Activated CD8-positive, alpha-beta T cell treated with anti-CD3 and anti-CD28 coated beads for 36 hours (primary cell): ENCODE data around the gene PDE1C. TPM values are rescaled to one million over a fixed set of nuclear protein-coding genes. Genes with fewer than 3 reads are reported as not detected.

ENCODE experiments used
- ATAC-seq: fragments of 200-7000 bp; cut with Tn5 transposase; one replicate; pipeline ENCODE4 v1.10.0; 2021; ENCODE audit warnings: mild to moderate bottlenecking, moderate library complexity
- CTCF ChIA-PET: fragments of 350-600 bp; sonication (Branson Sonifier 250); formaldehyde crosslinking; loops from one replicate; lab custom pipeline; 2021; ENCODE audit warnings: antibody characterized with exemption; lab: Charles Lee
- POLR2A ChIA-PET: fragments of 350-600 bp; sonication (Branson Sonifier 250); formaldehyde crosslinking; loops from one replicate; lab custom pipeline; 2021; ENCODE audit warnings: antibody characterized with exemption; lab: Charles Lee
- DNase-seq: peaks from one replicate; pipeline ENCODE4 v3.0.0-alpha.2; 2020
- H3K27ac Mint-ChIP-seq: one replicate; pipeline ENCODE4 v1.8.0; 2021; ENCODE audit warnings: mild to moderate bottlenecking, mixed read lengths
- H3K27me3 Mint-ChIP-seq: one replicate; pipeline ENCODE4 v1.8.0; 2021; ENCODE audit warnings: mixed read lengths
- H3K36me3 Mint-ChIP-seq: one replicate; pipeline ENCODE4 v1.8.0; 2021; ENCODE audit warnings: low read depth, mixed read lengths
- H3K4me1 Mint-ChIP-seq: one replicate; pipeline ENCODE4 v1.8.0; 2021; ENCODE audit warnings: low read depth, mixed read lengths
- H3K4me3 Mint-ChIP-seq: one replicate; pipeline ENCODE4 v1.8.0; 2021; ENCODE audit warnings: mild to moderate bottlenecking, moderate library complexity, mixed read lengths
- H3K9me3 Mint-ChIP-seq: one replicate; pipeline ENCODE4 v1.8.0; 2021; ENCODE audit warnings: mixed read lengths
- CTCF ChIP-seq: fragments of 200-600 bp; IDR thresholded peaks from one replicate; pipeline ENCODE4 v1.8.0; 2022; ENCODE audit warnings: antibody characterized with exemption, mild to moderate bottlenecking
- intact Hi-C: fragments of 100-400 bp; cut with micrococcal nuclease; formaldehyde crosslinking; loops from one replicate; pipeline ENCODE4 v1.10.0; 2022
- total RNA-seq, 2 experiments: library from RNA; stranded (reverse); gene quantifications; one replicate each; pipeline ENCODE4 v1.2.3, GENCODE V29; 2021

The PDE1C gene
- total RNA-seq, 2 experiments from 2014 or later: not detected

- peak; percentile 48 for TF ChIP-seq CTCF
- ATAC-seq (no peak), DNase-seq (peak; percentile 34)
- Mint-ChIP-seq H3K36me3 (no peaks in the 10 kb centered on the region), H3K4me1 (no peaks in the 10 kb centered on the region), H3K9me3 (no peaks in the 10 kb centered on the region), H3K27me3 (no peaks in the 10 kb centered on the region), H3K4me3 (no peak overlapping the region), H3K27ac (no peak overlapping the region)
- ChIA-PET POLR2A (no interaction called here), CTCF (no interaction called here)
- intact Hi-C loops: no loop called here
Measured at GRCh38 chr7:32062150-32062549, 8.1 kb downstream of the PDE1C start.

- TF ChIP-seq CTCF: no peak
- H3K9me3 Mint-ChIP-seq: no peaks in the 10 kb centered on the region
- H3K4me3 Mint-ChIP-seq: no peak overlapping the region
- no peaks in the 10 kb centered on the region for H3K27me3 Mint-ChIP-seq
- intact Hi-C loops: no loop called here
- ChIA-PET POLR2A (no interaction called here), CTCF (no interaction called here)
- no peaks in the 10 kb centered on the region for H3K36me3 Mint-ChIP-seq
- DNase-seq (no peak), ATAC-seq (no peak)
- no peak overlapping the region for H3K27ac Mint-ChIP-seq
- H3K4me1 Mint-ChIP-seq: no peaks in the 10 kb centered on the region
Measured at GRCh38 chr7:32061346-32061745, 8.9 kb downstream of the PDE1C start.

- Mint-ChIP-seq H3K27me3 (peaks cover 1% of the 10 kb centered on the region), H3K9me3 (peaks cover 2% of the 10 kb centered on the region), H3K4me3 (no peak overlapping the region), H3K4me1 (no peaks in the 10 kb centered on the region), H3K36me3 (no peaks in the 10 kb centered on the region), H3K27ac (no peak overlapping the region)
- intact Hi-C loops: no loop called here
- TF ChIP-seq CTCF: no peak
- POLR2A ChIA-PET: no interaction called here
- DNase-seq: no peak
- ATAC-seq: no peak
- CTCF ChIA-PET: interaction anchor here (1.0 kb wide), 1 partner anchor 316 kb away, joined by 3 read pairs; no protein-coding TSS in a partner anchor
Measured at GRCh38 chr7:32059289-32060011, 10.8 kb downstream of the PDE1C start.

GRCh38 chr7:32058002-32058401 lies 12.2 kb downstream of the PDE1C start:
- no peaks in the 10 kb centered on the region for H3K36me3 Mint-ChIP-seq
- H3K4me3 Mint-ChIP-seq: no peak overlapping the region
- ChIA-PET CTCF (interaction anchor here (0.8 to 1.0 kb wide), 2 partner anchors 314 kb away, joined by 3 read pairs; no protein-coding TSS in a partner anchor), POLR2A (no interaction called here)
- ATAC-seq (no peak), DNase-seq (no peak)
- TF ChIP-seq CTCF: no peak
- H3K9me3 Mint-ChIP-seq: peaks cover 2% of the 10 kb centered on the region
- H3K4me1 Mint-ChIP-seq: no peaks in the 10 kb centered on the region
- no peak overlapping the region for H3K27ac Mint-ChIP-seq
- intact Hi-C loops: no loop called here
- peaks cover 1% of the 10 kb centered on the region for H3K27me3 Mint-ChIP-seq

- H3K9me3 Mint-ChIP-seq: peaks cover 2% of the 10 kb centered on the region
- no peaks in the 10 kb centered on the region for H3K36me3 Mint-ChIP-seq
- H3K27me3 Mint-ChIP-seq: peaks cover 1% of the 10 kb centered on the region
- H3K4me1 Mint-ChIP-seq: no peaks in the 10 kb centered on the region
- ChIA-PET POLR2A (no interaction called here), CTCF (no interaction called here)
- ATAC-seq (no peak), DNase-seq (no peak)
- H3K4me3 Mint-ChIP-seq: no peak overlapping the region
- H3K27ac Mint-ChIP-seq: no peak overlapping the region
- no peak for TF ChIP-seq CTCF
- intact Hi-C loops: no loop called here
Measured at GRCh38 chr7:32056767-32057166, 13.4 kb downstream of the PDE1C start.
